PC-9 (cell line): ENCODE data around the gene SLC7A5. TPM values are rescaled to one million over a fixed set of nuclear protein-coding genes. Genes with fewer than 3 reads are reported as not detected.

Experiments used
- BruUV-seq: library from RNA; stranded (reverse); fragments of 400-500 nt; replicated peaks from 2 replicates; lab custom pipeline; 2021; lab: Mats Ljungman, UMichigan
- CTCF ChIA-PET: fragments of 300-600 bp; sonication (Branson Sonifier 250); formaldehyde crosslinking; loops from one replicate; lab custom pipeline; 2022; ENCODE audit warnings: antibody characterized with exemption; lab: Charles Lee
- POLR2A ChIA-PET: fragments of 300-600 bp; sonication (Branson Sonifier 250); formaldehyde crosslinking; loops from one replicate; lab custom pipeline; 2022; ENCODE audit warnings: antibody characterized with exemption; ENCODE audit not compliant: unreplicated experiment; lab: Charles Lee
- DNase-seq, 2 experiments: peaks; one replicate each; pipeline versions ENCODE4 v3.0.0 to v3.0.0-alpha.2; 2015 to 2022; ENCODE audit warnings: mixed read lengths in 1 of 2
- H2AFZ ChIP-seq: fragments of 200-600 bp; sonication (generic); 2 replicates; pipeline ENCODE4 v1.8.1; 2017; ENCODE audit warnings: antibody characterized with exemption
- H3F3A ChIP-seq: fragments of 200-600 bp; sonication (generic); 2 replicates; pipeline ENCODE4 v1.8.1; 2017; ENCODE audit warnings: antibody characterized with exemption, mild to moderate bottlenecking, low read depth; ENCODE audit not compliant: insufficient read depth
- H3K27ac ChIP-seq: fragments of 200-600 bp; sonication (generic); 2 replicates; pipeline ENCODE4 v1.6.1; 2016; ENCODE audit warnings: mixed run types
- H3K27me3 ChIP-seq: fragments of 200-600 bp; sonication (generic); 2 replicates; pipeline ENCODE4 v1.6.1; 2016; ENCODE audit warnings: low read depth, mixed run types; ENCODE audit not compliant: insufficient read depth
- H3K36me3 ChIP-seq: fragments of 200-600 bp; sonication (generic); 2 replicates; pipeline ENCODE4 v1.6.1; 2016; ENCODE audit warnings: low read depth, mixed run types
- H3K4me1 ChIP-seq: fragments of 200-600 bp; sonication (generic); replicated peaks from 2 replicates; pipeline ENCODE4 v1.6.1; 2016; ENCODE audit warnings: mixed run types; ENCODE audit not compliant: insufficient read depth
- H3K4me2 ChIP-seq: fragments of 200-600 bp; sonication (generic); 2 replicates; pipeline ENCODE4 v1.6.1; 2017; ENCODE audit warnings: mixed run types
- H3K4me3 ChIP-seq: fragments of 200-600 bp; sonication (generic); 2 replicates; pipeline ENCODE4 v1.6.1; 2016; ENCODE audit warnings: mixed run types
- H3K79me2 ChIP-seq: fragments of 200-600 bp; sonication (generic); 2 replicates; pipeline ENCODE4 v1.6.1; 2017; ENCODE audit warnings: low read depth, mixed run types
- H3K9me2 ChIP-seq: fragments of 200-600 bp; sonication (generic); 2 replicates; pipeline ENCODE4 v1.8.1; 2017; ENCODE audit warnings: mild to moderate bottlenecking; ENCODE audit not compliant: insufficient read depth
- H3K9me3 ChIP-seq: fragments of 200-600 bp; sonication (generic); 2 replicates; pipeline ENCODE4 v1.8.1; 2016; ENCODE audit warnings: low read depth; ENCODE audit not compliant: insufficient read depth
- H4K20me1 ChIP-seq: fragments of 200-600 bp; sonication (generic); 2 replicates; pipeline ENCODE4 v1.8.1; 2017; ENCODE audit not compliant: insufficient read depth
- CTCF ChIP-seq: fragments of 200-600 bp; sonication (generic); conservative IDR thresholded peaks from 2 replicates; pipeline ENCODE4 v1.6.1; 2017; ENCODE audit warnings: mixed run types, antibody characterized with exemption, mild to moderate bottlenecking, moderate library complexity
- EZH2 ChIP-seq: fragments of 200-600 bp; sonication (generic); IDR thresholded peaks from 2 replicates; pipeline ENCODE4 v1.8.0; 2017; ENCODE audit warnings: antibody characterized with exemption, low read depth
- intact Hi-C: fragments of 100-400 bp; cut with micrococcal nuclease; formaldehyde crosslinking; loops from one replicate; pipeline ENCODE4 v1.10.0; 2022; ENCODE audit not compliant: unreplicated experiment
- total RNA-seq: library from RNA; stranded (reverse); gene quantifications from 2 replicates; pipeline ENCODE4 v1.2.3, GENCODE V29; 2021

Gene SLC7A5
- total RNA-seq, 1 experiment from 2014 or later: 496 TPM

DNA sequence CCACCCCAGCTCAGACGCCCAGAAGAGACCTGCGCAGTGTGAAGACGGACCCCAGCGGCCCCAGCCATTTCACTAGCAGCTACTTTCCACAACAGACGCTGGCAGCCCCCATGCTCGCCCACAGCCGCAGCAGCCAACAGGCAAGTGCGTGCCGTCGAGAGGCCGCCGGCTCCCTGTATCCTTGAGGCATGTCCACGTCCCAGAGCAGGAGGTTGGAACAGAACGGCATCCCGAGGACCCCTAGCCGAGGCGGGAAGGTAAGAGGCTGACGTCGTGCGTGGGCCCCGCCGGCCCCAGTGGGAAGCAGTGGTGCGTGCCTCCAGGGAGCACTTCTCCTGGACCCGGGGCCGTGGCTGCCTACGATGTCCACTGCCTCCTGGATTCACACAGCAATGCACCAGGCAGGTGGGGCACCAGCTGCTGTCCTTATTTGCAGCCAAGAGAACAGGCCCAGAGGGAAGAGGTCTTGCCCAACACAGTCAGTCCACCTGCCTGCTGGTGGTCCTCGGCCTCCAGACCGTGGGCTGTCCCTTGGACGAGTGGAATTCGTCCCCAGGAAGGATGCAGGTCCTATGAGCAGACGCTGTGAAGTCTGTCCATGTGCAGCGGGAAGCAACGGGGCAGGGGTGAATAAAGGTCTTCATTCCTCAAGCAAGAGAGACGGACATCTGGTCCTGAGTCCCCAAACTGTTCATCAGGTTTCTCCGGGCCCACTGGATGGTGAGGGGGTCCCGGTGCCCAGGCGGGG, 38.5 kb downstream of the SLC7A5 start:
- Histone ChIP-seq H2AFZ (no peak overlapping the region), H3K4me1 (no peaks in the 10 kb centered on the region), H3K36me3 (peaks cover 10% of the 10 kb centered on the region), H3K9me2 (no peaks in the 10 kb centered on the region), H3K4me2 (no peak overlapping the region), H4K20me1 (peaks cover 14% of the 10 kb centered on the region), H3K79me2 (no peaks in the 10 kb centered on the region), H3K4me3 (no peak overlapping the region), H3K27me3 (no peaks in the 10 kb centered on the region), H3K9me3 (no peaks in the 10 kb centered on the region), H3F3A (peaks cover 29% of the 10 kb centered on the region; the same call in 1 of the 2 replicates), H3K27ac (no peak overlapping the region)
- POLR2A ChIA-PET: no interaction called here
- CTCF ChIA-PET: no interaction called here
- DNase-seq: no peak
- no TSS peak for BruUV-seq
- TF ChIP-seq EZH2 (no peak), CTCF (no peak)
- intact Hi-C loops: no loop called here

DNA sequence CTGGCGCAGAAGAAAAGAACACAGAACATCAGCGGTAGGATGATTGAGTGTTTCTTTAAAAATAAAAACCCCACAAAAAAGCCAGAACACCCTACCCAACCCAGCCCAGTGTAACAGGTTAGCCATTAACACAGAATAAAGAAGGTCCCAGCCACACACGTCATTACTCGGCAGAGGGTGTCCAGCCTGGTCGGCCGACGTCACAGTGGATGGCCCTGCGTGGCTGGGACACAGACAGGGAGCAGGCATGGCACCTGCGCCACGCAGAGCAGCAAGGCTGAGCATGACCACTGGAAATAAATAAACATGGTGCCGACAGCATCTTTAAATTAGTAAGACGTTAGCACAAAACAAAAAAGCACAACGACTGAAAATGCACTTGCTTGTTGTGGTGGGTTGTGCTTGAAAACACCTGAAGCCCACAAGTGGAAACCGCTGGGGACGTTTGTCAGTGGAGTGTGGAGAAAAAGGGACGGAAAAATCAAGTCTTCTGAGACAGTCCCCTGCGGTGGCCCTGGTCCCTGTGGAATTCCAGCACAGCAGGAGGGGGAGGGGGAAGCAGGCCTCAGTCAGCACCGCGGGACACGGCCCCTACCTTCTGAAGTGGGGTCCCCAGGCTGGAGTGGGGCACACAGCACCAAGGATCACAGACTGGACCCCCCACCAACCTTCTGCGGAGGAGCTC, 39.2 kb downstream of the SLC7A5 start:
- no peak overlapping the region for H3K4me3 ChIP-seq
- no peaks in the 10 kb centered on the region for H3K9me3 ChIP-seq
- no peaks in the 10 kb centered on the region for H3K4me1 ChIP-seq
- CTCF ChIA-PET: no interaction called here
- H4K20me1 ChIP-seq: peaks cover 8% of the 10 kb centered on the region
- intact Hi-C loops: loop anchor here (2.0 kb wide), 1 partner anchor 23 kb away; no protein-coding TSS in a partner anchor
- no peaks in the 10 kb centered on the region for H3K27me3 ChIP-seq
- H3K27ac ChIP-seq: no peak overlapping the region
- no peak for TF ChIP-seq CTCF
- H3F3A ChIP-seq: peaks cover 29% of the 10 kb centered on the region; the same call in 1 of the 2 replicates
- POLR2A ChIA-PET: no interaction called here
- peaks cover 8% of the 10 kb centered on the region for H3K36me3 ChIP-seq
- H3K9me2 ChIP-seq: no peaks in the 10 kb centered on the region
- H2AFZ ChIP-seq: no peak overlapping the region
- H3K4me2 ChIP-seq: no peak overlapping the region
- DNase-seq: no peak
- H3K79me2 ChIP-seq: no peaks in the 10 kb centered on the region
- BruUV-seq: TSS peak; percentile 21

- POLR2A ChIA-PET: no interaction called here
- TF ChIP-seq EZH2 (no peak), CTCF (no peak)
- Histone ChIP-seq H3K4me1 (no peaks in the 10 kb centered on the region), H4K20me1 (peaks cover 6% of the 10 kb centered on the region), H3K27me3 (no peaks in the 10 kb centered on the region), H3K36me3 (peaks cover 3% of the 10 kb centered on the region), H3K9me2 (no peaks in the 10 kb centered on the region), H2AFZ (no peak overlapping the region), H3K4me3 (no peak overlapping the region), H3K27ac (no peak overlapping the region), H3K79me2 (no peaks in the 10 kb centered on the region), H3F3A (peaks cover 29% of the 10 kb centered on the region; the same call in 1 of the 2 replicates), H3K9me3 (no peaks in the 10 kb centered on the region), H3K4me2 (no peak overlapping the region)
- no peak for DNase-seq
- CTCF ChIA-PET: no interaction called here
- BruUV-seq: no TSS peak
- intact Hi-C loops: loop anchor here (2.0 kb wide), 1 partner anchor 23 kb away; no protein-coding TSS in a partner anchor
Measured at GRCh38 chr16:87829622-87829980, 39.7 kb downstream of the SLC7A5 start.
